Fibroblast of skin of abdomen (primary cell): ENCODE results near the gene FADS1. TPM values are rescaled to one million over a fixed set of nuclear protein-coding genes. Genes with fewer than 3 reads are reported as not detected.

ENCODE experiments used
- DNase-seq: peaks from one replicate; pipeline ENCODE4 v3.0.0-alpha.2; 2013
- polyA plus RNA-seq, 2 experiments: library from polyadenylated mRNA; unstranded; fragments of 120-200 nt; gene quantifications; one replicate each; pipeline ENCODE4 v1.2.1, GENCODE V29; 2013; ENCODE audit not compliant: insufficient read length in 2 of 2

The FADS1 gene
- polyA plus RNA-seq (2013, experiment 1 of 2; ENCODE audit: insufficient read length), result 49.2 TPM
- polyA plus RNA-seq (2013, experiment 2 of 2; ENCODE audit: insufficient read length), result 47.7 TPM

DNA sequence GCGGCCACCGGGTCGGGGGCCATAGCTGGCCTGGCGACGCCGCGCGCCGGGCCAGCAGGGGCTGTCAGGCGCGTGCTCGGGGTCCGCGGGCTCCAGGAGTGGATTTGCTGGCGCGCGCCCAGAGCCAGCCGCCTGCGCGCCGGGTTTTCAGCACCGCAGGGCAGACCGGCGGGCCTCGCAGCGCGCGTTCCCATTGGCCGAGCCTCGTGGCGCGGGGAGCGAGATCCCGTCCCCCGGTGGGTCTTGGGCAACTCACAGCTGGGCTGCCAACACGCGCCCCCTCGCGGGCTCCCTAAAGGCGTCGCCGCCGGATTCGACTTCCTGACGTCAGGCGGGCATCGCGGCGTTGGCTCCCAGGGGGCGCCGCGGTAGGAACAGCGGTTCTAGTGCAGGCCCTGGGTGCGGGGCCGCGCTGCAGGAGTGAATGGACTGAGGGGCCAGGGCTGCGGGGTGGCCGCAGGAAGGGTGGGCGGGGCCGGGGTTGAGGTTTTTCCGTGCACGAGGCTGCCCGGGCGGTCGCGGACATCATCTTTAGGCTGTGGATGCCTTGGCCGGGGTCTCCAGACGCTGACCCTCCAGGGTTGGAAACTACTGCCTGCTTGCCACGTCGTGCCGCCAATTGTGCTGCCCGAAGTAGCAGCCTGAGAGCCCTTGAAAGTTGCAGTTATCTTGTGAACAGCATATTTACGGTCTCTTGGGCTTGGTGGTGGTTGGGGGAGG is at the start of gene FADS1:
Gene FADS1, minus strand, starts transcription at position 268 of the 720 bp plus-strand sequence. Its CDS starts 74 bp downstream, at position 194.
- peak; percentile 94 for DNase-seq

DNA sequence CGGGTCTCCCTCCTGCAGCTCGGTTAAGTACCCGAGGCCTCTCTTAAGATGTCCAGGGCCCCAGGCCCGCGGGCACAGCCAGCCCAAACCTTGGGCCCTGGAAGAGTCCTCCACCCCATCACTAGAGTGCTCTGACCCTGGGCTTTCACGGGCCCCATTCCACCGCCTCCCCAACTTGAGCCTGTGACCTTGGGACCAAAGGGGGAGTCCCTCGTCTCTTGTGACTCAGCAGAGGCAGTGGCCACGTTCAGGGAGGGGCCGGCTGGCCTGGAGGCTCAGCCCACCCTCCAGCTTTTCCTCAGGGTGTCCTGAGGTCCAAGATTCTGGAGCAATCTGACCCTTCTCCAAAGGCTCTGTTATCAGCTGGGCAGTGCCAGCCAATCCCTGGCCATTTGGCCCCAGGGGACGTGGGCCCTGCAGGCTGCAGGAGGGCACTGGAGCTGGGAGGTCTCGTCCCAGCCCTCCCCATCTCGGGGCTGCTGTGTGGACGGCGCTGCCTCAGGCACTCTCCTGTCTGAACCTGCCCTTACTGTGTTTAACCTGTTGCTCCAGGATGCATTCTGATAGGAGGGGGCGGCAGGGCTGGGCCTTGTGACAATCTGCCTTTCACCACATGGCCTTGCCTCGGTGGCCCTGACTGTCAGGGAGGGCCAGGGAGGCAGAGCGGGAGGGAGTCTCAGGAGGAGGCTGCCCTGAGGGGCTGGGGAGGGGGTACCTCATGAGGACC is 49.6 kb upstream of the FADS1 start:
- no peak for DNase-seq

DNA sequence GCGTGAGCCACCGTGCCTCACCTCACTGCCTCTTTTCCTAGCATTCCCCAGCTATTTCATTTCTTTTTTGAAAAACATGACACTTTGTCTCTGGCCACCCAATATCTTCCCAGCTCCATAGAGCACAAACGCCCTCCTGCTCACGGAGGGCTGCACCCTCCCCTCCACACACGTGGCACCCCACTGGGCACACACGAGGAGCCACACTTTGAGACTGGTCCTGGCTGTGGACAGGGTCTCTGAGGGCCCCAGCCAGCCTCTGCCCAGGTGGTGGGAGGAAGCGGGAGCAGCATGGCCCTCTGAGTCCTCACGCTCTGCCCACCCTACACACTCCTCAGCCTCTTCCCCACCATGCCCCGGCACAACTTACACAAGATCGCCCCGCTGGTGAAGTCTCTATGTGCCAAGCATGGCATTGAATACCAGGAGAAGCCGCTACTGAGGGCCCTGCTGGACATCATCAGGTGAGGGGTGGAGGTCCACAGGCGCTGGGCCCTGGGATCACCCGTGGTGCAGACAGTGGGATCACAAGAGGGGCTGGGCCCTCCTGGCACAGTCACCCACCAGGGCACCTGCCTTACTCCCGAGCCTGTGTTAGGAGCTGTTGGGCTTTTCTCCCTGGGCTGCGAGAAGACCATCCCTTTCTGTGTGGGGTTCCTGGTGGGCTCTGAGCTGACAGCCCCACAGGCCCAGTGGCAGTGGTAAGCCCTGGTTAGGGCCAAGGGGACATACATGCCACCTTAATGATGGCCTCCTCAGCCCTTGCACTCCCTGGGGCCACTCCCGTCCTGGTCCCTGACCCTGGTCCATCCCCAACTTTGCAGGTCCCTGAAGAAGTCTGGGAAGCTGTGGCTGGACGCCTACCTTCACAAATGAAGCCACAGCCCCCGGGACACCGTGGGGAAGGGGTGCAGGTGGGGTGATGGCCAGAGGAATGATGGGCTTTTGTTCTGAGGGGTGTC is 48.3 kb upstream of the FADS1 start:
- DNase-seq, result no peak

DNA sequence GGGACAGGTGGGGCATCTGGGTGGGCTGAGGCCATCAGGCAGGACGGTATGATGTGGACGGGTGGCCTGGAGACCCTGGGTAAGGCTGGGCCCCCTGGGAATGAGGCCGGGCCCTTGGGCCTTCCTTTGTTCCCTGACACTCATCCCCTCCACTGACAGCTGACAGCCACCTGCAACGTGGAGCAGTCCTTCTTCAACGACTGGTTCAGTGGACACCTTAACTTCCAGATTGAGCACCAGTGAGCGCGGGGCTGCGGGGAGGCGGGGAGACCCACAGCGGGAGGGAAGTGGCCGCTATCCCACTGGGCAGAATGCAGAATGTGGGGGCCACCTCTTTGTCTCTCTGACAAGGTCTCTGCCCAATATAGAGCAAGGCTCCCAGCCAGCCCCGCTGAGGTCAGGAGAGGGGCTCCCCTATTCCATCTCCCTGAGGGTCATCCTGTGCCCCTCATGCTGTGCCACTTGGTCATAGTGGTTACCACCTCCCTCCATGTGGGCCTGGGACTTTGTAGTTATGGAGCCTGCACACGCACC is 46.8 kb upstream of the FADS1 start:
- no peak for DNase-seq

DNA sequence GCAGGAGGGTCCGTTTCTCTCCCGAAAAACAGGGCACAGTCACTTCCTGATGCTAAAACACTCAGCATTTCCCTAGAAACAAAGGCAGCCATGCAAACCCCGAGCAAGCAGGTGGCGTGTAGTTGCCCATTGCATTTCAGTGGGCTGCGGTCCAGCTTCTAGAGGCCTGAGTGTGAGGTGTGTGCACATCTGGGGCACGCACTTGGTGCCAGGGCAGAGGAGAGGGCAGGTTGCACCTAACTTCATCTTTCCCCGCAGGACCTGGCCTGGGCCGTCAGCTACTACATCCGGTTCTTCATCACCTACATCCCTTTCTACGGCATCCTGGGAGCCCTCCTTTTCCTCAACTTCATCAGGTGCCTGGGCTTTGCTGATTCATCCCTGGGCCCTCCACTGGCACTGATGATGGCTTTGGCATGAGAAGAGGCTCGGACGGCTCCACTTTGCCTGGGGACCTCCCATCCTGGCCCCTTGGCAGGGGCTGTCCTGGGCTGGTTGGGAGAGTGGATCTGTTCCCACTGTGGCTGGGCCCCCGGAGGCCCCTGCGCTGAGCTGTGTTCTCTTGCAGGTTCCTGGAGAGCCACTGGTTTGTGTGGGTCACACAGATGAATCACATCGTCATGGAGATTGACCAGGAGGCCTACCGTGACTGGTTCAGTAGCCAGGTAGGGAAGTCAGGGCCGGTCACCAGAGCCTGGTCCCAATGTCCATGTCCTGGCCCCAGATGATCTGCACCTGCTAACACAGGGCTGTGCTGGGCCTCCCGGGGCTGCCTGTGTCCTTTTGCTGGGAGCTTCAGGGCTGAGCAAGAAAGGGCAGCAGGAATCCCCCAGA is 46.1 kb upstream of the FADS1 start:
- no peak for DNase-seq

DNA sequence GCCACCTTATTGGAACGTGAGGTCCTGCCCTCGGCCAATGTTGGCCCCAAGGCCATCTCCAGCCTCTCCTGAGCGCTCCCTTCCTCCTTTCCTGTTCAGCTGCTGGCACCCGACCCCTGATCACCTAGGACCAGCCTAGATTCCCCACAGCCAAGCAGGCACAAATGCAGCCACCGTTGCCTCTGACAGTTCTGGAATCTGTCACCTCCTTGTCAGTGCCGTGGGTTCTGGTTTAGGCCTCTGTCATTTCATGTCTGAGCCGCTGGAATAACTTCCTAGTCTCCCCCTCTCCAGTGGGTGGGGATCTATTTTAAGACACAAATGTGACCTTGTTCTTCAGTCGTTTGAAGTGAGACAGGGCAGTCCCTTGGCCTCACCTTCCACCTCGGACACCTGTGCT is 44.8 kb upstream of the FADS1 start:
- DNase-seq, result no peak

DNA sequence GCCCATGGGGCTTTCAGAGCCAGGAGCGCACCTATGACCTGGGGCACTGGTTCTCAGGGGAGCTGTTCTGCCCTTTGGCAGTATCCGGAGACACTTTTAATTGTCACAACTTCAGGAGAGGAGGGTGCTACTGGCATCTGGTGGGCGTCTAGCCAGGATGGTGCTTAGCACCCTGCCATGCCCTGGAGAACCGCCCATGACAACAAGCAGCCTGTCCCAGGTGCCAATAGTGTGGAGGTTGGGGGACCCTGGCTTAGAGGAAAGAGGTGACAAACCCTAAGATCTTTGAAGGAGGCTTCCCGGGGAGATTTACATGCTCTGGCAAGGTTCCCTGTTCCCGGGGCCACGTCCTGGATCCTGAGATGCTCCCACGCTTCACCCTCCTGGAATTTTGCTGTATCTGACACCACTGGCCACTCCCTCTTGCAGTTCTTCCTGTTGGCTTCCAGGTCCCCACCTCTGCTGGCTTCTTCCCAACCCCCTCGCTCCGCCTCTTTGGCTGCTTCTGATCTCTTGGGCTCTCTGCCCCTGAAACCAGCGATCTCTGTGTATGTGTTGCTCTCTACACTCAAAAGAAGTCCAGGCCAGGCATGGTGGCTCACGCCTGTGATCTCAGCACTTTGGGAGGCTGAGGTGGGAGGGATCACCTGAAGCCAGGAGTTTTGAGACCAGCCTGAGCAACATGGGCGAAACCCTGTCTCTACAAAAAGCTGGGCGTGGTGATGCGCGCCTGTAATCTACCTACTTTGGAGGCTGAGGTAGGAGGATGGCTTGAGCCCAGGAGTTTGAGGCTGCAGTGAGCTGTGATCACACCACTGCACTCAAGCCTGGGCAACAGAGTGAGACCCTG is 43.5 kb upstream of the FADS1 start:
- DNase-seq, result no peak

DNA sequence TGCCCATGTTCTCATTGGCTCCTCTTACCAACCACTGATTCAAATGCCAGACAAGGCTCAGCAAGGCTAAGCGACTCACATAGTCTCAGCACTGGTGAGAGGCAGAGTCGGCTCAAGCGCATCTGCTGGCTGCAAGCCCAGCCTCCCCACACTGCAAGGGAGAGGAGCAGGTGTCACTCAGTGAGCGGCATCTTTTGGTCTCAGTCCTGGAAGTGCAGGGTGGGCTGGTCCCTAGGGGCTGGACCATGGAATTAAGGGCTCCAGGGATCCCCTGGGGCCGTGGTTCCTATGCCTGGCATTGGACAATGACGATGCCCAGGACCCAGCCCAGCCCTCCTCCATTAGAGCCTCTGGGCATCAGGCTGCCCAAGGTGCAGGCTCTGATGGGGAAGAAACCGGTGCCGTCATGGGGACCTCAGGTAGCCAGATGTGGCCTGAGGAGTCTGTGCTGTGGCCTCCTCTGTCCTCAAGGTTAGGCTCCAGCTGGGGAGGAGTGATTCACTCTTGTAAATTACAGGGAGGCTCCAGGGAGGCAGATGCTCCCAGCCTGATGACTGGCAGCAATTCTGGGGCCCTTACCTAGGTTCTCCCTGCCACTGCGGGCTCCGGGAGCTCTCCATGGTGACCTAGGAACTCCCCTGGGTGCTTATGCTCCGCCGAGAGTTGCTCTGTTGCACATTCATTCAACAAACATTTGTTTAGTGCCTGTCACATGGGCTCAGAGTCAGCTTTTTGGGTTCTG is 39.3 kb upstream of the FADS1 start:
- no peak for DNase-seq

DNA sequence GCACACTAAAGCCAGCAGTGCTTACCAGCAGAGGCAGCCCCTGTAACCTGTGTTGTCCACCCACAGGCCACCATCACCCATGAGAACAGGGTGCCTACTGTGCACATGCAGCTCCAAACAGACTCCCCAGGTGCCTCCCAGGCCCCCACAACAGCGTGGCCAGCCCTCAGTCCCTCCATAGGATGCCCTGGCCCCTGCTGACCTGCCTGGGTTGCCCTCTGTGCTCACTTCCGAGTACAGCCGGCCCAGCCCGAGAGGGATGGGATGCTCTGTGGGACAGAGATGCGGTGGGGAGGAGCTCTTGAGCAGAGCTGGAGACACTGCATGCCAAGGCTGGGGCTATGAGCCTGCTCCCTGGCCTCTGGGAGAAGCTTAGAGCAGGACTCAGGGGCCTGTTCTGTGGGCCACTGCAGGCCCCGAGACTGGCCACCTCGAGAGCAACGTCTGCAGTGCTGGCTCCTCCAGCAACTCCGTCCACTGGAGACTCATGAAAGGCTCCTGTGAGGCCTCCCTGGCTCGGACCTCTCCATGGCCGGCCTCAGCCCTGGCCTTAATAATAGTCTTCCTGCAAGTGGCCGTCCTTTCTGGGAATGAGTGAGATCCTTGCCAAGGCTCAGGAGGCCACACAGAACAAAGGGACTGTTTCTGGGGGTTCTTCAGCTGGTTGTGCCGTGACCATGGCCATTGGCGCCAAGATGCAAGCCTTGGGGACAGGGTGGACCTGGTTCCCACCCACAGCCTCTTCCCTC is 38.3 kb upstream of the FADS1 start:
- no peak for DNase-seq

DNA sequence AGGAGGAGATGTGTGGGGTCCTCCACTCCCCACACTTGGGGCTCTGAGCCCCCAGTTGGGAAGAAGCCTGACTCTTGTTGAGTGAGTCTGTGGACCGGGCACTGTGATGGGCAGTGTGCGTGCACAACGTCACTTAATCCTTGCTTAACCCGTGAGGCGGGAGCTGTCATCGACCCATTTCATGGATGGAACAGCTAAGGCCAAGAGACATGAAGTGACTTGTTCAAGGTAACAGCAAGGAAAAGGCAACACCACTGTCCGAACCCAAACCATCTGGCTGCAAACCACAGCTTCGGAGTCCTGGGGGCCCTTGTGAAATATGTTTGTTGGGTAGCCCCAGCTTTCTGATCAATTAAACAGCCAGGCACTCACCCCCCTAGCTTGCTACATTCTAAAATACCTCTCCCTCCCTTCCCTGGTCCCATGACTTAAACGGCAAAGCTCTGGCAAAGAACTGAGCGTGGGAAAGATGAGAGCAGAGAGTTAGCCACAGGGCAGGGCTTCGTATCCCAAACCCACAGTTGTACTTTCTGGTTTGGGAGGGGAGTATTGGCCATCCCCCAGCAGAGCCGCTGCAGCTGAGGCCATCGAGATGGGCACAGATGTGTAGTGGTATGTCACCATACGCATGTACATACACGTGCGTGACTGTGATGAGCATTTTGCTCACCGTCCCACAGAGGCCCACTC is 37.5 kb upstream of the FADS1 start:
- DNase-seq, result no peak

DNA sequence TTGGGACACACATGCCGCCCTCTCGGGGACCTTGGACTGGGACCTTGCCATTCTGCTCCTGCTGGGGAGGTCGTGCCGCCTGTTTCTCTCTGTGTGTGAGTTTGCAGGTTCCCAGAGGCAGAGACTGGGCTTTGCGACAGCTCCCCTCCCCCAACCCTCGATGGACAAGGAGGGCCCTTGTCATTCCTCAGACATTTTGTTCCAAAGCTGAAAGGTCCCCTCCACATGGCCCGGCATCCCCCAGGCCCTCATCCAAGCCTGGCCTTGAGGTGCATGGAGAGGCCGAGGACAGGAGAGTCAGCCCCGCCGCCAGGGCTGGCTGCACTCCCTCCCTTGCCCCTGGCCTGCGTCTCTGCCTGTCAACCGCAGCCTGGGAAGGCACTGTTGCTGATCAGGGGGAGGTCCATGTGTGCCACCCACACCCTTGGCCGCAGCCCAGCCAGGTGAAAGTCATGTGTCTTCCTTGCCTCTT is 36.9 kb upstream of the FADS1 start:
- no peak for DNase-seq

DNA sequence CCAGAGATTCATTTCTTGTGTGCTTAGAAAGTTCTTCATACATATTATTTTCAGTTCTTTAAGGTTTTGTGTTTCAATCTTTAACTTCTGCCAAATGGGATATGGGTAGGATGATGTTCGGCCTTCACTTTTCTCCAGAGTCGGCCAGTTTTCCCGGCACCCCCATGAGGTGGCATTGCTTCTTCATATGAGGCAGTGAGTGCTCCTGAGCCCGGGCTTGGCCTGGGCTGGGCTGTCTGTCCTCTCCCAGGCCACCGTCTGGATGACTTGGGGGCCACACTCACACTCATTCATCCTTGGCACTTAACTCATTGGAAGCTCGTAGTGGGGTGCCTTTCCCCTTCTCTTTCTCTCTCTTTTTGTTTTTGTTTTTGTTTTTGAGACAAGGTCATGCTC is 35.1 kb upstream of the FADS1 start:
- DNase-seq, result no peak

DNA sequence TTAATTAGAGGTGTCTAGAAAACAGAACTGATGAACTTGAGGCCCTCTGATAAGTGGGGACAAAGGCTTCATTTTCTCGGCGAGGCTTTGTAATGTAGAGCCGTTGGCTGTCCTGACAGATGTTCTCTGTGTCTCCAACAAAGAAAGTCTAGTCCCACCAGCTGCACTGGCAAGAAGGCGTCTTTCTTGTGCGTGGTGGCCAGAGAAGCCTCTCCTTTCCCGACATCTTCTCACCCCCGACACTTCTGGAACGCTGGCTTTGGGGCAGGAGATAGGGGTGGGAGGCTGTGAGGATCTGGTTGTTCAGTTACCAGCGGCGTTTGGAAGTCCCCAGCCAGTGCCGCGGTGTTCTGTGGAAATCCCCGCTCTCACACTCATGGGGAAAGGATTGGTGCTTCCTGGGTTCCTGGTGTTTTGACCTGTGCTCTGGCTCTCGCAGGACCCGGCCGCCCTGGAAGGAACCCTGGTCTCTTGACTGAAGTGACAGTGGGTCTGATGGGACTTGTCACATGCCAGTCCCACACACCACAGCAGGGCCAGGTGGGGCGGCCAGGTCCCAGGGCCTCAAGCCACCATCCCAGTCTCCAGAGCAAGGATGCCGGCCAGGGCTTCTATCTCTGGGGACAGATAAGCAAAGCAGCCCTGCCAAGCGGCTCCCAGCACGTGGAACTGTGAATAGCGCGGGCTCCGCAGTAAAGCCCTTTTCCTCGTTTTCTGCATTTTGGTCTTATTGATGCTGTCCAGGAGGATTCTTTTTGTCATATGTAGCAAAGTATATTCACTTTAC is 34.5 kb upstream of the FADS1 start:
- DNase-seq, result no peak

DNA sequence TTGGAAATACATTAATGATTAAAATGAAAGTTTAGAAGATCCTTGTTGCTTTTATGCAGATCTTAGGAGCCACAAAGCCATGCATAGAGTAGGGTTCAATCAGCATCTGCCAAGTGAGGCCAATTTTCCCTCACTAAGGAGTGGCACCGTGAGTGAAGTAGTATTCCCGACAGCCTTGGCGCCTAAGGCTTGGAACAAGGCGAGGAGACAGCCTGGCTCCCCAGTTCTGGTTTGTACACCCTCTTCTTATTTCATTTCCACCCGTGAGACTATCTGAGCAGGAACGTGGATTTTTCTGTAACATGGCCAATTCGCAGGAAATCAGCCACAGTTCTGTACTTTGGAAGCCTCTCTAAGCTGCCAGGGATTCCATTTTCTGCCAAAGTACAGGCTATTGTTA is 33.9 kb upstream of the FADS1 start:
- DNase-seq, result no peak

DNA sequence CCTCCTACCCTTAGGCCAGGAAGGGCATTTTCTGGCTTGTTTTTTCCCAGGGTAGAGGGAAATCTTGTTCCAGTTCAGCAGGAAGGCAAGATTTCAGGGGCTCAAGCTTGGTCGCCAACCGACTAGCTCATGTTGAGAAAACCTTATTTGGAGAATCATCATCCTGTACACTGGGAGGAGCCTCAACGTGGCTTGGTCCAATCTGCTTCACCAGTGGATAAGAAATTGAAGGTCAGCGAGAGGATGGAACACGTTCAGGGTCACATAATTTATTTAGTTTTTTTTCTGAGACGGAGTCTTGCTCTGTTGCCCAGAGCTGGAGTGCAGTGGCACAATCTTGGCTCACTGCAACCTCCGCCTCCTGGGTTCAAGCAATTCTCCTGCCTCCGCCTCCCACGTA is 31.8 kb upstream of the FADS1 start:
- no peak for DNase-seq

DNA sequence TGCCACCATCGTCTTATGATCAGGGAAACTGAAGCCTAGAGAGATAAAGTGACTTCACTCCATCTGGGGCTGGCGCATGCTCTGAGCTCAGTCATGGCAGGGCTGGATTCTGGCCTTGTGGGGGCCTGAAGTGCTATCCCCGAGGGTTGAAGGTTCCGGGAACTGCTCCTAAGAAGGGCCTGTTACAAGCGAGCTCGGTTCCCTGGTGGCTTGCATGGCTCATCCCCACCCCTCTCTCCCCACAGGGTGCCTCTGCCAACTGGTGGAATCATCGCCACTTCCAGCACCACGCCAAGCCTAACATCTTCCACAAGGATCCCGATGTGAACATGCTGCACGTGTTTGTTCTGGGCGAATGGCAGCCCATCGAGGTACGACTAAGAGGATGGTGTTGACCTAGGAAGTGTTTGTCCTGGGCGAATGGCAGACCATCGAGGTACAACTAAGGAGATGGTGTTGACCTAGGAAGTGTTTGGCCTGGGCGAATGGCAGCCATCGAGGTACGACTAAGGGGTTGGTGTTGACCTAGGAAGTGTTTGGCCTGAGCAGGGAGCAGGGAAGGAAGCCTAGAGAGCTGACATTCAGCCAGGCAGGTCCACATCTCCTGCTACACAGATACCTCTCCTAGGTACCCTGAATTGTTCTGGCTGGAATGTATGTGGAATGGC is 31.2 kb upstream of the FADS1 start:
- no peak for DNase-seq
